Omental fat pad (tissue), 4 donors: ENCODE results near the gene COL27A1. TPM values are rescaled to one million over a fixed set of nuclear protein-coding genes. Genes with fewer than 3 reads are reported as not detected.

Experiments used
- ATAC-seq: fragments of 150-250 bp; one replicate; pipeline ENCODE4 v1.9.1; 2016; ENCODE audit warnings: mild to moderate bottlenecking, moderate library complexity; ENCODE audit not compliant: low FRiP score
- DNase-seq: peaks from one replicate; pipeline ENCODE4 v3.0.0-alpha.2; 2019; ENCODE audit warnings: low spot score
- CTCF ChIP-seq, 3 donors: fragments of 450-650 bp; IDR thresholded peaks; one replicate each; pipeline ENCODE4 v1.5.1; 2016 to 2017; ENCODE audit warnings: antibody characterized with exemption in 3 of 3, mild to moderate bottlenecking in 3 of 3, moderate library complexity in 2 of 3
- total RNA-seq, 4 donors: library from RNA; depleted of rRNA; stranded (reverse); fragments of >200 nt; gene quantifications; one replicate each; pipeline ENCODE4 v1.1.0, GENCODE V29; 2016

Gene COL27A1
- total RNA-seq, 4 donors from 2014 or later: 4.9 to 78.9 (median 10.1) TPM

GRCh38 chr9:114210691-114211276 is 55.4 kb downstream of the COL27A1 start:
- DNase-seq (no peak), ATAC-seq (no peak)
- TF ChIP-seq CTCF (IDR thresholded peaks at IDR 0.05): no peak

- TF ChIP-seq CTCF (IDR thresholded peaks at IDR 0.05): no peak
- no peak for DNase-seq
- ATAC-seq: no peak
Measured at GRCh38 chr9:114212826-114213225, 57.5 kb downstream of the COL27A1 start.

- ATAC-seq: no peak
- no peak for DNase-seq
- no peak for TF ChIP-seq CTCF (IDR thresholded peaks at IDR 0.05)
Measured at GRCh38 chr9:114213566-114213965, 58.2 kb downstream of the COL27A1 start.

GRCh38 chr9:114214181-114214580 is 58.8 kb downstream of the COL27A1 start:
- TF ChIP-seq CTCF (IDR thresholded peaks at IDR 0.05): no peak
- no peak for DNase-seq
- ATAC-seq: no peak

- no peak for TF ChIP-seq CTCF (IDR thresholded peaks at IDR 0.05)
- no peak for DNase-seq
- ATAC-seq: no peak
Measured at GRCh38 chr9:114214686-114215414, 59.5 kb downstream of the COL27A1 start.

- no peak for ATAC-seq
- no peak for TF ChIP-seq CTCF (IDR thresholded peaks at IDR 0.05)
- DNase-seq: no peak
Measured at GRCh38 chr9:114216081-114216480, 60.7 kb downstream of the COL27A1 start.

GRCh38 chr9:114216976-114217375 is 61.6 kb downstream of the COL27A1 start:
- no peak for TF ChIP-seq CTCF (IDR thresholded peaks at IDR 0.05)
- ATAC-seq: no peak
- no peak for DNase-seq
